Measurements from ENCODE around the gene RASSF8.

The RASSF8 gene

GRCh38 chr12:26042645-26043044 lies 84.2 kb downstream of the RASSF8 start:
- no peak for TF ChIP-seq CTCF (IDR thresholded peaks at IDR 0.05; ENCODE audit: low read length, missing control alignments)
- no peak overlapping the region for H3K4me3 ChIP-seq (replicated peaks; ENCODE audit: low read depth, low read length)
- no peak for DNase-seq (ENCODE audit: low read depth)

- no peak for TF ChIP-seq CTCF (IDR thresholded peaks at IDR 0.05; ENCODE audit: low read length, missing control alignments)
Measured at GRCh38 chr12:26043135-26044006, 84.9 kb downstream of the RASSF8 start.

GRCh38 chr12:26044007-26044394 lies 85.5 kb downstream of the RASSF8 start:
- DNase-seq (ENCODE audit: low read depth), result peak; percentile 36
- TF ChIP-seq CTCF (IDR thresholded peaks at IDR 0.05; ENCODE audit: low read length, missing control alignments), result no peak
- H3K4me3 ChIP-seq (replicated peaks; ENCODE audit: low read depth, low read length), result no peak overlapping the region

More at GRCh38 chr12:26043135-26044006, 84.9 kb downstream of the RASSF8 start:
- H3K4me3 ChIP-seq (replicated peaks; ENCODE audit: low read depth, low read length), result no peak overlapping the region
- DNase-seq (ENCODE audit: low read depth), result no peak

GRCh38 chr12:26044592-26044991 lies 86.1 kb downstream of the RASSF8 start:
- TF ChIP-seq CTCF (IDR thresholded peaks at IDR 0.05; ENCODE audit: low read length, missing control alignments), result no peak
- H3K4me3 ChIP-seq (replicated peaks; ENCODE audit: low read depth, low read length), result no peak overlapping the region
- DNase-seq (ENCODE audit: low read depth), result no peak

GRCh38 chr12:26046203-26046602 lies 87.7 kb downstream of the RASSF8 start:
- H3K4me3 ChIP-seq (replicated peaks; ENCODE audit: low read depth, low read length), result no peak overlapping the region
- no peak for TF ChIP-seq CTCF (IDR thresholded peaks at IDR 0.05; ENCODE audit: low read length, missing control alignments)
- DNase-seq (ENCODE audit: low read depth), result no peak

- no peak overlapping the region for H3K4me3 ChIP-seq (replicated peaks; ENCODE audit: low read depth, low read length)
- DNase-seq (ENCODE audit: low read depth), result no peak
- TF ChIP-seq CTCF (IDR thresholded peaks at IDR 0.05; ENCODE audit: low read length, missing control alignments), result no peak
Measured at GRCh38 chr12:26046906-26047305, 88.4 kb downstream of the RASSF8 start.
